Activated naive CD8-positive, alpha-beta T cell treated with anti-CD3 and anti-CD28 coated beads, Interleukin-2, amount 10 ng/mL, durations not matched to agents 7 days and 5 days (primary cell): Measurements from ENCODE around the gene TDRKH. TPM values are rescaled to one million over a fixed set of nuclear protein-coding genes. Genes with fewer than 3 reads are reported as not detected.

Experiments
- ATAC-seq: fragments of 150-1000 bp; cut with Tn5 transposase; one replicate; pipeline ENCODE4 v1.10.0; 2021; ENCODE audit warnings: low read depth, moderate library complexity
- POLR2A ChIA-PET: fragments of 350-600 bp; sonication (Branson Sonifier 250); formaldehyde crosslinking; loops from one replicate; lab custom pipeline; 2021; ENCODE audit warnings: antibody characterized with exemption; lab: Charles Lee
- DNase-seq: peaks from one replicate; pipeline ENCODE4 v3.0.0; 2021
- H3K27ac Mint-ChIP-seq: one replicate; pipeline ENCODE4 v1.8.0; 2022; ENCODE audit warnings: mild to moderate bottlenecking, mixed read lengths
- H3K27me3 Mint-ChIP-seq: one replicate; pipeline ENCODE4 v1.8.0; 2022; ENCODE audit warnings: mild to moderate bottlenecking, moderate library complexity, mixed read lengths
- H3K36me3 Mint-ChIP-seq: one replicate; pipeline ENCODE4 v1.8.0; 2021; ENCODE audit warnings: mild to moderate bottlenecking, mixed read lengths
- H3K4me1 Mint-ChIP-seq: one replicate; pipeline ENCODE4 v1.8.0; 2021; ENCODE audit warnings: mixed read lengths
- H3K4me3 Mint-ChIP-seq: one replicate; pipeline ENCODE4 v1.8.0; 2022; ENCODE audit warnings: mild to moderate bottlenecking, moderate library complexity, mixed read lengths
- H3K9me3 Mint-ChIP-seq: one replicate; pipeline ENCODE4 v1.8.0; 2021; ENCODE audit warnings: mixed read lengths
- total RNA-seq, 2 experiments: library from RNA; stranded (reverse); gene quantifications; one replicate each; pipeline ENCODE4 v1.2.3, GENCODE V29; 2021

TDRKH gene, protein sequence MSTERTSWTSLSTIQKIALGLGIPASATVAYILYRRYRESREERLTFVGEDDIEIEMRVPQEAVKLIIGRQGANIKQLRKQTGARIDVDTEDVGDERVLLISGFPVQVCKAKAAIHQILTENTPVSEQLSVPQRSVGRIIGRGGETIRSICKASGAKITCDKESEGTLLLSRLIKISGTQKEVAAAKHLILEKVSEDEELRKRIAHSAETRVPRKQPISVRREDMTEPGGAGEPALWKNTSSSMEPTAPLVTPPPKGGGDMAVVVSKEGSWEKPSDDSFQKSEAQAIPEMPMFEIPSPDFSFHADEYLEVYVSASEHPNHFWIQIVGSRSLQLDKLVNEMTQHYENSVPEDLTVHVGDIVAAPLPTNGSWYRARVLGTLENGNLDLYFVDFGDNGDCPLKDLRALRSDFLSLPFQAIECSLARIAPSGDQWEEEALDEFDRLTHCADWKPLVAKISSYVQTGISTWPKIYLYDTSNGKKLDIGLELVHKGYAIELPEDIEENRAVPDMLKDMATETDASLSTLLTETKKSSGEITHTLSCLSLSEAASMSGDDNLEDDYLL
- total RNA-seq, result 10 to 100 TPM; 15.9 to 16.1 TPM

DNA sequence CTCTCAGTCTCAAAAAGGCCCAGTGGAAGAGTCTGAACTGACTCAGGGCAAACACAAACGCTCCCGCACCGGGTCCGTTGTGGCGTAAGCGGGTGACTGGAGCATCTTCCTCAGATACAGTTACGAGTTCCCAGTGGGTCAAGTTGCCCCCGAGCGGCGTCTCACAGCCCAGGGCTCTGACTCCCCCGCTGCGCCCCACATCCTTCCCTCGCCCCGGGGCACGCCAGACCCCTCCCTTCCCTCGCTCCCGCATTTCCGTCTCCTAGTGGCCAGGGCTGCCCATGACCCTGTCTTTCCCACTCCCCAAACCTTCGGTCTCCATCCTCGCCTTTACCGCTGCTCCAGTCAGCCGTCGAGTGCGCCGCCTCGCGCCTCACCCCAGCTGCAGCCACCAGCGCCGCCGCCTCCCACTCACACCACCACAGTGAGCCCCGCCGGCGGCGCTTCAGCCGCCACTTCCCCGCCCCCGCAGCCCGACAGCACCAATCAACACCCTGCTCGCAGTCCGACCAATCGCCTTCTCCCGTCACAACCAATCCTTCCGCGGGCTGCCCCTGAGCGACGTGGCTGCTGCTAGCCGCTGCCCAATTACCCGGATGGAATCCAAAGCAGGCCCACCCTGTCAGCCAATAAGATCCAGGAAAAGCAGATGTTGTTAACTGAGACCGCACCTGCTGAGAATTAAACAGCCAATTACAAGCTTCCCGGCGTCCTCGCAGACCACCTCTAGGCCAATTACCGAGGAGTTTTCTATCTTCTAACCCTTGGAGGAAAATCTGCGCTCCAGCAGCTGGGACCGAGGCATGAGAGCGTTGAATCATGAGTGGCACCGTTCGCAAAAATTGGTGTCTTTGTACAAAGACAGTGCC is at the start of gene TDRKH:
TSS of gene TDRKH (minus strand) at position 430 of the 869 bp plus-strand sequence. CDS start 7,478 bp downstream, outside the sequence.
- peak within 1 kb of the TSS; percentile 90 for H3K27ac Mint-ChIP-seq
- peak within 1 kb of the TSS; percentile 92 for H3K4me3 Mint-ChIP-seq
- H3K27me3 Mint-ChIP-seq, result no peaks in the 10 kb centered on the region
- H3K9me3 Mint-ChIP-seq, result no peaks in the 10 kb centered on the region
- H3K4me1 Mint-ChIP-seq, result peaks cover 16% of the 10 kb centered on the region
- POLR2A ChIA-PET, result interaction anchor here (0.9 to 2.2 kb wide), 2 partner anchors 14 to 27 kb away, joined by 3 to 17 read pairs; partner anchors contain the start of gene MRPL9
- ATAC-seq, result peak; percentile 97
- no peaks in the 10 kb centered on the region for H3K36me3 Mint-ChIP-seq
- DNase-seq, result peak; percentile 95

DNA sequence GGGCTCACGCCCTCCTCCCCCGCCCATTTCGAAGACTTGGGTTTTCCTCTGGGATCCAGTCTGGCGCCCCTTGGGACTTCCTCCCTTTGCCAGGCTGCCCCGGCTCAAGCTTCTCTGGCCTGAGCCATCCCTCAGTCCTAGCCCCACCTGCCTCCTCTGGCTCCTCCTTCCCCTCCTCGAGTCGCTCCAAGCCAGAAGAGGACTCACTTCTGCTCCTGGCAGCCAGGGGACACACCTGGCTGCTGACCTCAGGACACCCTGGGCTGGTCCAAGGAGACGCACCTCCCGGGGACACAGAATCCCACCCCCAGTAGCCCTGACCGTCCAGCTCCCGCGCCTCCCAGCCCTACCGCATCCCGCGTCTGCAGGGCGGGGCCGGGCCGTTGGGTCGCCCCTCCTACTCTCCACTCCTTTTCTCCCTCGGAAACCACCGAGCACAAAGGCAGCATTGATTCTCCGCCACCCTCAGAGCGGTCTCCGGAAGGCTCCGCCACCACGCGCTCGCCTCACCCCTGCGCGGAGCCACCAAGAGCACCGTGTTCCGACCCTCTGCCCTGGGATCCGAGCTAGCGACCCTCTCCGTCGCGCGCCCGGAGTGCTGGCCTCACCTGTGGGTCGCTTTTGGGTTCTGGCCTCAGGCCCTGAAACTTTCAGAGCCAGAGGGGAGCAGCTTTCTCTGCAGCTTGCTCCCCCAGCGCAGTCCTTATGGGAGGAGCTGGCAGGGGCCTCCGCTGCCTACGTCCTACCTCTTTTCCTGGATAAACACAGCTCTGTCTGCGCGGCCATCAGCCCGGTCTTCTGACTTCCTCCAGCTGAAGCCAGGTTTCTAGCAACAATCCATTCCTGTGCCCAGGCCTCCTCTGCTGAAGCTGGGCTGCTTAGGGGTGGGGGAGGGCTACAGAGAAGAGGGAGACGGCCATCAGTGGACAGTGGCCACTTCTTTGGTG is 49.4 kb upstream of the TDRKH start, which contains the start of gene C2CD4D:
TSS of gene C2CD4D (minus strand) at position 364 of the 947 bp plus-strand sequence. CDS start 831 bp downstream, outside the sequence.
- H3K27me3 Mint-ChIP-seq, result peaks cover 10% of the 10 kb centered on the region
- H3K27ac Mint-ChIP-seq, result peak within 1 kb of the TSS; percentile 50
- DNase-seq (peak; percentile 69), ATAC-seq (peak; percentile 70)
- H3K9me3 Mint-ChIP-seq, result no peaks in the 10 kb centered on the region
- POLR2A ChIA-PET, result no interaction called here
- peaks cover 30% of the 10 kb centered on the region for H3K4me1 Mint-ChIP-seq
- H3K4me3 Mint-ChIP-seq, result peak within 1 kb of the TSS; percentile 76
- H3K36me3 Mint-ChIP-seq, result no peaks in the 10 kb centered on the region

DNA sequence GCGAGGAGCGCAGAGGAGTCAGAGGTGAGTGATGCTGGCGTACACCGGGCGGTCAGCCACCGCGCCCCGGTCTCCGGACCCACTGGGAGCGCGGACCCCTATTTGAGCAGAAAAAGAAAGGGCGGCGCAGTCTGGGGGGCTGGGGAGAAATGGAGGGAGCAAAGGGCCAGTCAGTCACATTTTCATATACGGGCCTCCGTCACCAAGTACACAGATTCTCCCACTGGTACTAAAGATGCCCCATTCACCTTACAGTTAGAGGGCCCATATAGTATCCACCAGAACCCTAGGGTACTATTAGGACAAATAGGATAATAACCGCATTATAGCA is 48.7 kb upstream of the TDRKH start:
- POLR2A ChIA-PET, result no interaction called here
- H3K4me3 Mint-ChIP-seq, result peak overlapping the region; percentile 76
- no peaks in the 10 kb centered on the region for H3K36me3 Mint-ChIP-seq
- ATAC-seq (no peak), DNase-seq (no peak)
- H3K9me3 Mint-ChIP-seq, result no peaks in the 10 kb centered on the region
- peaks cover 9% of the 10 kb centered on the region for H3K27me3 Mint-ChIP-seq
- peaks cover 30% of the 10 kb centered on the region for H3K4me1 Mint-ChIP-seq
- no peak overlapping the region for H3K27ac Mint-ChIP-seq

DNA sequence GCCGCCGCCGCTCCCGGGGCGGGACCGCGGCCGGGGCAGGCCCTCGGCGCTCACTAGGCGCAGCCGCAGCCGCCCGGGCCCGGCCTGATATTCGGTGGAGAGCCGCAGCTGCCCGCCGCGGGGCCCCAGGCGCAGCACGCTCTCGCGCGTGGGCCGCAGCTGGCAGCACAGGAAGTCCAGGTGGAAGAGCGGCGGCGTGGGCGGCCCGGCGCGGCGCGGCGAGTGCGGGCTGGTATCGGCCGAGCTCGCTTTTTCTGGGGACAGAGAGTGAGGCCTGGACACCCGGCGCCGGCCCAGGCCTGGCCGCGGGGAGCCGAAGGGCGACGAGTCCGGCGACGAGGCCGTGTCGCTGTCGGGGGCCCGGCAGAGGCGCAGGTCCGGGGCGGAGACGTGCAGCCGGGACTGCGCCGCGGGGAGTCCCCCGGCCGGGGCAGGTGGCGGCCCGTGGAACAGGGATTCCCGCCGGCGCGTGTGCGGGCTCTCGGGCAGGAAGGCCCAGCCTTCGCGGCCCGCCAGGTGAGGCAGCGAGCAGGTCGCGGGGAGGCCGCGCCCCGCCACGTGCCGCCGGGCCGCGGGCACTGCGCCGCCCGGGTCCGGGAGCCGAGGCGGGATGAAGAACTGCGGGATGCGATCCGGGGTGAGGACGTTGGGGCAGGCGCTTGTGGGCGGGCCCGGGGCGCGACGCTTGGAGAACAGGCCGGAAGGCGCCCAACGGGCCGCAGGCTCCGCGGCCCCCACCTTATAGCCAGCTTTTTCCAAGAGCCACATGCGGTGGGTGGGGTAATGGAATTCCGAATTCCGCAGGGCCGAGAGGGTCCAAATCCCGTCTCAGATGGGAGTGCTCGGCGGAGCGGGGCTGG is 48.2 kb upstream of the TDRKH start:
- POLR2A ChIA-PET, result interaction anchor here (0.6 kb wide), 1 partner anchor 166 kb away, joined by 3 read pairs; no protein-coding TSS in a partner anchor
- Mint-ChIP-seq H3K4me3 (peak overlapping the region; percentile 76), H3K36me3 (no peaks in the 10 kb centered on the region), H3K4me1 (peaks cover 36% of the 10 kb centered on the region), H3K27me3 (peaks cover 9% of the 10 kb centered on the region), H3K9me3 (no peaks in the 10 kb centered on the region), H3K27ac (no peak overlapping the region)
- ATAC-seq (peak; percentile 20), DNase-seq (peak; percentile 62)

DNA sequence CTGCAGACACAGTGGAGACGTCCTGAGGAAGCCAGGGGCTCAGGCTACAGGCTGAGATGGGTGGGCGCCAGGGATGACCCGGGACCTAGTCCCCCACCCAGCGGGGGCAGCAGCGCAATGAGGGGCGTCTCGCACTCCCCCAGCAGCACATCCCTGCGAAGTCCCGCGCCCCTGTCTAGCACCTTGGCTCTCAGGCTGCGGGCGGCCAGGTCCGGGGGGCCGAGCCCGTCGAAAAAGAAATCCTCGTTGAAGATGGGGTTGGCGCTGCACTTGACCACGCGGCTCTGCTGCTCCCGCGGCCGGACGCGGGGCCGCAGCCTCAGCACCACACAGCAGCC is 47.6 kb upstream of the TDRKH start:
- peak overlapping the region; percentile 86 for H3K4me3 Mint-ChIP-seq
- POLR2A ChIA-PET, result no interaction called here
- DNase-seq, result peak; percentile 45
- no peaks in the 10 kb centered on the region for H3K9me3 Mint-ChIP-seq
- ATAC-seq, result no peak
- H3K27me3 Mint-ChIP-seq, result peaks cover 9% of the 10 kb centered on the region
- peak overlapping the region; percentile 90 for H3K27ac Mint-ChIP-seq
- peaks cover 41% of the 10 kb centered on the region for H3K4me1 Mint-ChIP-seq
- H3K36me3 Mint-ChIP-seq, result no peaks in the 10 kb centered on the region

DNA sequence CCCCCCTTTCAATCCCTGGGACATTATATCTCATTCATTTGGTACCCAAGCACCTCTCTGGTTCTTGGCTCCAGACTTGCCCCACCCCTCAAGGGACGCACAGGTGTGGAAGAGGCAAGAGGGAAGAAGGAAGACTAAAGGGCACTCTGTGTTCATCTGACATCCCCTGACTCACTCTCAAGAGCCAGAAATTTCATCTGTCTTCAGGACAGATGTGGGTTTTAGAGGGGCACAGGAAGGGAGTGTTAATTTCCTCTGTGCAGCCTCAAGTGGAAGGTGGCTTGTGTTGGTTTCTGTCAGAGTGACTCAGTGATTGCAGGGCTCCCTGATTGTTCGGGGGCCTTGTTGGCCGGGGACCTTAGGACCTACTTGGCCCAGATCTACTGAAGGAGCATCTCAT is 46.9 kb upstream of the TDRKH start:
- peaks cover 45% of the 10 kb centered on the region for H3K4me1 Mint-ChIP-seq
- H3K9me3 Mint-ChIP-seq, result no peaks in the 10 kb centered on the region
- POLR2A ChIA-PET, result interaction anchor here (1.1 kb wide), 1 partner anchor 648 kb away, joined by 5 read pairs; the partner anchor contains the start of gene VPS72
- DNase-seq (no peak), ATAC-seq (peak; percentile 26)
- H3K27ac Mint-ChIP-seq, result peak overlapping the region; percentile 90
- no peaks in the 10 kb centered on the region for H3K36me3 Mint-ChIP-seq
- H3K27me3 Mint-ChIP-seq, result peaks cover 9% of the 10 kb centered on the region
- H3K4me3 Mint-ChIP-seq, result peak overlapping the region; percentile 86

DNA sequence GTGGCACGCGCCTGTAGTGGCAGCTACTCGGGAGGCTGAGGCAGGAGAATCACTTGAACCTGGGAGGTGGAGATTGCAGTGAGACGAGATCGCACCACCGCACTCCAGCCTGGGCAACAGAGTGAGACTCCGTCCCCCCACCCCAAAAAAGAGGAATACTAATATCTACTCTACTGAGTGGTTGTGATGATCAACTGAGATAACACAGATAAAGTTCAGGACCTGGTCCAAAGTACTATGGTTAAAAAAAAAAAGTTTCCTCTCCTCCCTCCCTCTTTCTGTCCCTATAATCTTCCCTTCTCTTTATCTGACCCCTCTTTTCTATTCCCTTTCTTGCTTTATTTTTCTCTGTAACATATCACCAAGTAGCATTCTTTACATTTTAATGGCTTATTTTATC is 45.3 kb upstream of the TDRKH start:
- H3K4me3 Mint-ChIP-seq, result no peak overlapping the region
- H3K27ac Mint-ChIP-seq, result no peak overlapping the region

DNA sequence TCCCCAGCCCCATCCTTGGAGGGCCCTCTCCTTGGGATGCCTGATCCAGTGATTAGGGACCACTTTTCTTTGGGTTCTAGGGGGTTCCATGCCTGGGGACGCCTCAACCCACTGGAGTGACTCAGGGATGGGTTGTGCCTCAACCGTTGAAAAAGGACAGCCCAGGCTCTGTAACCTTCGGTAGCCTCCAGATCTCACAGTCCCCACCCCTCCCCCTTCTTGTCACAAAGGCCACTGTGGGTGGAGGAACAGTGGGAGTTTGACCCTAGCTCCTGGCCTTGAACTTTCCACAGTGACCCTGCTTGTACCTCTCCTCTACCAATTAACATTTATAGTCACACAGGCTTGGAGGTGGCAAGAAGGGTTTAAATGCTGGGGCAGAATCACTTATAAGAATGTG is 43.9 kb upstream of the TDRKH start:
- POLR2A ChIA-PET, result interaction anchor here (0.6 kb wide), 1 partner anchor 811 kb away, joined by 5 read pairs; no protein-coding TSS in a partner anchor
- DNase-seq, result no peak

More for the DNA sequence above, 45.3 kb upstream of the TDRKH start:
- H3K4me1 Mint-ChIP-seq, result peaks cover 44% of the 10 kb centered on the region
- POLR2A ChIA-PET, result no interaction called here
- DNase-seq (no peak), ATAC-seq (no peak)
- H3K36me3 Mint-ChIP-seq, result no peaks in the 10 kb centered on the region
- peaks cover 9% of the 10 kb centered on the region for H3K27me3 Mint-ChIP-seq
- no peaks in the 10 kb centered on the region for H3K9me3 Mint-ChIP-seq

DNA sequence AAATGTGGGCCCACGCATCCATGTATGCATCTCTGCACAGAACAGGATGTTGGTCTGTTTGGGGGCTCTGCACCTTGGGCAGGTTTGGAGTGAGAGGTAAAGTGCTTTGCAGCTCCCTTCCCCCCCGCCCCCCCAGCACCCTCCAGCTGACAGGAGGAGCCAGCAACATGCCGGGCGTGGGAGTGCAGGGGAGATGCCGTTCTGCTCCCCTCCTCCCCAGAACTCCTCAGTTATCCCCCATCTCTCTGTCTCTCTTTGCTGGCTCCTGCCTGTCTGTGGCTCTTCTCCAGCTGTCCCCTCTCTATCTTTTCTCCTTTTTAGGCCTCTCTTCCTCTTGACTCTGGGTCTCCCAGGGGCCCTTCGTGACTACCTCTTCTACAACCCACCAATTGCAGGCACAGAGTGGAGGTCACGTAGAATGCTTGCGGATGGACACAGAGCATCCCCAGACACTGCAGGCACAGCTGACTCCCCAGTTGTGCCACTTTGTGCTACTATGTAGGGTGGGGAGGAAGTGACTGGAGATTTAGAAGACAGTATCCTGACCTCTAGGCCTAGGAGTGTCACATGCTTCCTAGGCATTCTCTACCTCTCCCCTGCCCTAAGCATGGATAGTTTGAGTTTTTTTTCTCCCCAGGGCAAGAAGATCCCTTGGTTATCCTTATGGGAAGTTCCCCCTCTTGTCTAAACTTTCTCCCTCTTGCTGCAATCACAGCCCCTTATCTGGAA is 43.0 kb upstream of the TDRKH start:
- ATAC-seq (no peak), DNase-seq (no peak)
- Mint-ChIP-seq H3K4me3 (no peak overlapping the region), H3K9me3 (no peaks in the 10 kb centered on the region), H3K27me3 (peaks cover 6% of the 10 kb centered on the region), H3K27ac (no peak overlapping the region), H3K4me1 (peaks cover 53% of the 10 kb centered on the region), H3K36me3 (no peaks in the 10 kb centered on the region)
- POLR2A ChIA-PET, result no interaction called here

More for the DNA sequence above, 43.9 kb upstream of the TDRKH start:
- Mint-ChIP-seq H3K27ac (no peak overlapping the region), H3K36me3 (no peaks in the 10 kb centered on the region), H3K4me1 (peaks cover 51% of the 10 kb centered on the region), H3K4me3 (no peak overlapping the region), H3K9me3 (no peaks in the 10 kb centered on the region), H3K27me3 (peaks cover 6% of the 10 kb centered on the region)
- no peak for ATAC-seq

DNA sequence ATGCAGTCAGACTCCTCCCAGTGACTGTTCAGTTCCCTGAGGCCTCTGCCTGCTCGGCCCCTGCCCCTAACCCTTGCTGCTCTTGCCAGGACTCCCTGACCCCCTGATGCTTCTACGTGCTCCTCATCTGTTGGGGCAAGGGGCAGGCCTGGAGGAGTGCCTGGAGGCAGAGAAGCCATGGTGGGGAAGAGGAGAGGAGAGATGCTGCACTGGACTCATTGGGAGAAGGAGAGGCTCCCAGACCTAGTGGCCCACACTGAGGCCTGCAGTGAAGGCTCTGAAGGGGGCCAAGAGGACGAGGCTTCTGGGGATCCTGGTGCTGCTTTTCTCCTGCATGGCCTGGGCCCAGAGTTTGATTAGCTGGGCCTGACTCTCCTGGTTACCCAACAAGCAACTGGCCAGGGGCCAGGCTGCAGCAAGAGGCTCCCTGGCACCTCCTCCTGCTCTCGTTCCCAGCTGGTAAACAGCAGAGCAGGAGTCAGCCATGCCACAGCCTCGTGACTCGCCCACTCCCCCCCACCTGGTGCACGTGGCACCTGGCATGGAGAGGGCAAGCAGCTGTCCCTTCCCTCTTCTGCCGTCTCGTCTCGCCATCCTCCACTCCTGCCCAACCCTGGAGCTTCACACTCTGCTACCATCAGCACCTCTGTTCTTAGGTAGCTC is 42.1 kb upstream of the TDRKH start:
- H3K4me1 Mint-ChIP-seq, result peaks cover 55% of the 10 kb centered on the region
- no peaks in the 10 kb centered on the region for H3K9me3 Mint-ChIP-seq
- no peak for DNase-seq
- no peak overlapping the region for H3K27ac Mint-ChIP-seq
- ATAC-seq, result no peak
- H3K27me3 Mint-ChIP-seq, result peaks cover 4% of the 10 kb centered on the region
- POLR2A ChIA-PET, result no interaction called here
- no peak overlapping the region for H3K4me3 Mint-ChIP-seq
- no peaks in the 10 kb centered on the region for H3K36me3 Mint-ChIP-seq

DNA sequence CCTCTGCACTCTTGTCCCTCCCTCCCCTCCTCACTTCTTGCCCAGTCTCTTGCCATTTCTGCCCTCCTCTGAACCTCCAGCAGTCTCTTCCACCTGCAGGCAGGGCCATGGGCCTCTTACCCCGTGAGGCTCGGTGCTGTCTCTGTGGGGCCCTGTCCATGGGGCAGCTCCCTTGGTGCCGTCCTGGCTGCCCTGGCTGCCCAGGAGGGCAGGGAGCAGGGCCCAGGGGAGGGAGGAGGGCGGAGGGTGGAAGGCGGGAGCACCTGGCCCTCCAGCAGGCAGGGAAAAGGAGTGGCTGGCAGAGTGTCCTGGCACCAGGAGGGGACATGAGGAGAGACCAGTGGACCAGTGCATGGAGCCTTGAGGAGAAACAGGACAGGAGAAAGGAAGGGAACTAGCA is 41.3 kb upstream of the TDRKH start, which contains the start of gene RORC:
TSS of gene RORC (minus strand) at position 198 of the 400 bp plus-strand sequence. CDS start at position 160, 38 bp downstream.
- peaks cover 46% of the 10 kb centered on the region for H3K4me1 Mint-ChIP-seq
- POLR2A ChIA-PET, result no interaction called here
- ATAC-seq, result no peak
- no peak for DNase-seq
- H3K4me3 Mint-ChIP-seq, result no peak within 1 kb of the TSS
- H3K27ac Mint-ChIP-seq, result peak within 1 kb of the TSS; percentile 74
- no peaks in the 10 kb centered on the region for H3K36me3 Mint-ChIP-seq
- H3K9me3 Mint-ChIP-seq, result no peaks in the 10 kb centered on the region
- peaks cover 1% of the 10 kb centered on the region for H3K27me3 Mint-ChIP-seq
